ENCODE data around the gene NUP62. TPM values are rescaled to one million over a fixed set of nuclear protein-coding genes. Genes with fewer than 3 reads are reported as not detected.

NUP62 gene
- total RNA-seq, 2 donors from 2014 or later, result 31.5 to 37.1 TPM

DNA sequence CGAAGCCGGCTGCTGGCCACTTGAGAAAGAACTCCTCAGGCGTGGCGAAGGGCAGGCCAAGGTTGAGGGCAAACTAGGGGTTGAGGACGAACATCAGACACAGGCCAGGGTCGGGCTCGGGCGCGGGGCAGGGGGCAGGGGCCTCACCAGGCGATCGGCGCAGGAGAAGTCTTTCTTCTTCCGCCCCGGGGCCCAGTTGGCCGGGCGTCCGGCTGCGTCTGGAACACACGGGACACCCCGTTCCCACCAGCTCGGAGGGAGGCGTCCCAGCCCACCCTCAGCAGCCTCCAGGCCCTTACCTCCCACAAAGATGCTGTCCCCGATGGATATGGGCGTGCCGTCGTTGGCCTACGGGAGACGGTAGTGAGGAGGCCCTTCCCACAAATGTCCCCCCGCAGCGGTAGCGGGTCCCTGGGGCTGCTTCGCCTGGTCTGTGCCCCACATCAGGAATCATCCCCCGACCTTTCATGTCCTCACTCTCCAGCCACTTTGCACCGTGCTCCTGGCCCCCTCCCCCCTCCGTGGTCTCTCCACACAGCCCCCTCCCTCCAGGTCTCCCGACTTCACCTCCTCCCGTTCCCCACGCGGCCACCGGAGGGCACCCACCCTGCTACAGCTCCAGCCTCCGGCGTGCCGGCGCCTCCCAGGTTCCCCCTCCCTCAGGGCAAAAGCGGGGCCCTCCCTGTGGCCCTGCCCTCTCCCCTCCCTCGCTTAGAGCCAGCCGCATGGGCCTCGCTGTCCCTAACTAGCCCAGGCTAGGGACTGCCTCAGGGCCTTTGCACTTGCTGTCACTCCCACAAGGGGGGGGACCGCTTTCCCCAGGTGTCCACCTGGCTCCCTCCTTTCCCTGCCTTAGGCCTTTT is 66.7 kb downstream of the NUP62 start:
- ATAC-seq (no peak), DNase-seq (peak; percentile 26 to 27)
- intact Hi-C loops (cut with DNase I, micrococcal nuclease), result no loop called here

GRCh38 chr19:49861541-49862378 is 67.5 kb downstream of the NUP62 start:
- ATAC-seq, result no peak
- DNase-seq, result peak in 1 of 2 donors; percentile 13
- intact Hi-C loops (cut with DNase I, micrococcal nuclease), result no loop called here

GRCh38 chr19:49861107-49861506 is 68.2 kb downstream of the NUP62 start:
- peak; percentile 58 to 71 for DNase-seq
- intact Hi-C loops (cut with DNase I, micrococcal nuclease), result no loop called here
- peak; percentile 58 for ATAC-seq

- intact Hi-C loops (cut with DNase I, micrococcal nuclease), result no loop called here
- DNase-seq (no peak), ATAC-seq (no peak)
Observed at GRCh38 chr19:49860336-49861102, 68.8 kb downstream of the NUP62 start.

DNA sequence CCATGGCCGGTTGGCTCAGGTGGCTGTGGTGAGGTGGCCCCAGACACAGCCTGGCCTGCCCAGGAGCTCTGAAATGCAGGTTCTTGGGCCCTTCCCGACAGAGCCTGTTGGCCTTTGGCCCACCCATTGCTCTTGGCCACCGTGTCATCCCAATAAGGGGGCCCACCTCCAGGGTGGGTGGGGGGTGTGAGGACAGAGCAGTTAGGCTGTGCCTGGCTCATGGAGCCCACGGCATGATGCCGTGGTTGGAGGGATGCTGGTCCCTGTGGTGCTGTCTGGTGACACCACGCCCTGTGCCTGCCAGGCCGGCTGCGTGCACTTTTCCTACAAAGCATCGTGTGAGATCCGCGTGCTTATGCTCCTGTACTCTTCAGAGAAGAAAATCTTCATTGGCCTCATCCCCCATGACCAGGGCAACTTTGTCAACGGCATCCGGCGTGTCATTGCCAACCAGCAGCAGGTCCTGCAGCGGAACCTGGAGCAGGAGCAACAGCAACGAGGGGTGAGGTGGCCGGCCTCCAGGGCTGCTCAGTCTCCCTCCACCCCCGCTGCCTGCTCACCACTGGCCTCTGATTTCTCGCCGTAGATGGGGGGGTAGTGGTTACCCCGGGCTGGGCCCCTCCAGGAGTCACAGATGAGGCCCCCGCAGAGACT is 69.5 kb downstream of the NUP62 start:
- intact Hi-C loops (cut with DNase I, micrococcal nuclease), result no loop called here
- DNase-seq (peak in 1 of 2 donors; percentile 22), ATAC-seq (no peak)

GRCh38 chr19:49858088-49858985 is 71.0 kb downstream of the NUP62 start:
- DNase-seq (peak in 1 of 2 donors; percentile 7), ATAC-seq (no peak)
- intact Hi-C loops (cut with DNase I, micrococcal nuclease), result no loop called here

GRCh38 chr19:49857838-49858087 is 71.5 kb downstream of the NUP62 start:
- DNase-seq (no peak), ATAC-seq (no peak)
- intact Hi-C loops (cut with DNase I, micrococcal nuclease), result no loop called here

GRCh38 chr19:49857061-49857837 is 72.1 kb downstream of the NUP62 start:
- ATAC-seq (no peak), DNase-seq (no peak)
- intact Hi-C loops (cut with DNase I, micrococcal nuclease), result no loop called here

Small RNA genes within 50 kb of the gene (microRNA-seq; reads per million reads assigned to microRNA genes)
- 0 to 1.6 reads per million in 2 donors for gene MIR4750

Other genes with a start within 250 kb of the NUP62 start
- 1 to 10 TPM in 1 of 2 donors, under 1 TPM in 1; 0.98 to 1.1 TPM for gene ADM5, start 239.9 kb downstream of the NUP62 start, total RNA-seq
- 1 to 10 TPM; 1.5 to 2.0 TPM for gene CPT1C, start 238.4 kb downstream of the NUP62 start, total RNA-seq
- gene TSKS, start 166.2 kb downstream of the NUP62 start, total RNA-seq, result under 1 TPM; 0.21 to 0.22 TPM
- 10 to 100 TPM; 71.2 to 72.9 TPM for gene AP2A1, start 162.5 kb downstream of the NUP62 start, total RNA-seq
- gene FUZ, start 116.2 kb downstream of the NUP62 start, total RNA-seq, result 1 to 10 TPM; 7.6 to 10.0 TPM
- gene MED25, start 111.2 kb downstream of the NUP62 start, total RNA-seq, result 10 to 100 TPM; 52.6 to 52.8 TPM
- gene PTOV1, start 78.3 kb downstream of the NUP62 start, total RNA-seq, result 10 to 100 TPM; 95.3 to 95.5 TPM
- gene PNKP, start 61.9 kb downstream of the NUP62 start, total RNA-seq, result 10 to 100 TPM; 62.3 to 76.7 TPM
- gene AKT1S1, start 52.1 kb downstream of the NUP62 start, total RNA-seq, result 10 to 100 TPM; 30.3 to 43.3 TPM
- gene TBC1D17, start 51.8 kb downstream of the NUP62 start, total RNA-seq, result 10 to 100 TPM; 32.8 to 36.4 TPM
- gene IL4I1, start 32.6 kb downstream of the NUP62 start, total RNA-seq, result 1 to 10 TPM in 1 of 2 donors, under 1 TPM in 1; 0.67 to 1.3 TPM
- gene ATF5, start 299 bp downstream of the NUP62 start, total RNA-seq, result 10 to 100 TPM; 13.2 to 16.7 TPM
- gene SIGLEC11, start 31.7 kb upstream of the NUP62 start, total RNA-seq, result under 1 TPM; 0.40 to 0.75 TPM
- 10 to 100 TPM; 48.2 to 55.3 TPM for gene VRK3, start 95.9 kb upstream of the NUP62 start, total RNA-seq
- gene ZNF473, start 96.5 kb upstream of the NUP62 start, total RNA-seq, result 1 to 10 TPM; 4.9 to 5.9 TPM
- gene IZUMO2, start 233.8 kb upstream of the NUP62 start, total RNA-seq, result not detected